ENCODE data around the gene MYBBP1A.
A peak's percentile ranks its signal among the peaks of the same experiment; 100 is the strongest.

Gene MYBBP1A

GRCh38 chr17:4569591-4569990 lies 14.4 kb upstream of the MYBBP1A start:
- DNase-seq: peak; percentile 21

- DNase-seq: peak; percentile 42
Measured at GRCh38 chr17:4566785-4567184, 11.6 kb upstream of the MYBBP1A start.

- DNase-seq: peak; percentile 66
Measured at GRCh38 chr17:4565209-4566141, 10.3 kb upstream of the MYBBP1A start.

DNA sequence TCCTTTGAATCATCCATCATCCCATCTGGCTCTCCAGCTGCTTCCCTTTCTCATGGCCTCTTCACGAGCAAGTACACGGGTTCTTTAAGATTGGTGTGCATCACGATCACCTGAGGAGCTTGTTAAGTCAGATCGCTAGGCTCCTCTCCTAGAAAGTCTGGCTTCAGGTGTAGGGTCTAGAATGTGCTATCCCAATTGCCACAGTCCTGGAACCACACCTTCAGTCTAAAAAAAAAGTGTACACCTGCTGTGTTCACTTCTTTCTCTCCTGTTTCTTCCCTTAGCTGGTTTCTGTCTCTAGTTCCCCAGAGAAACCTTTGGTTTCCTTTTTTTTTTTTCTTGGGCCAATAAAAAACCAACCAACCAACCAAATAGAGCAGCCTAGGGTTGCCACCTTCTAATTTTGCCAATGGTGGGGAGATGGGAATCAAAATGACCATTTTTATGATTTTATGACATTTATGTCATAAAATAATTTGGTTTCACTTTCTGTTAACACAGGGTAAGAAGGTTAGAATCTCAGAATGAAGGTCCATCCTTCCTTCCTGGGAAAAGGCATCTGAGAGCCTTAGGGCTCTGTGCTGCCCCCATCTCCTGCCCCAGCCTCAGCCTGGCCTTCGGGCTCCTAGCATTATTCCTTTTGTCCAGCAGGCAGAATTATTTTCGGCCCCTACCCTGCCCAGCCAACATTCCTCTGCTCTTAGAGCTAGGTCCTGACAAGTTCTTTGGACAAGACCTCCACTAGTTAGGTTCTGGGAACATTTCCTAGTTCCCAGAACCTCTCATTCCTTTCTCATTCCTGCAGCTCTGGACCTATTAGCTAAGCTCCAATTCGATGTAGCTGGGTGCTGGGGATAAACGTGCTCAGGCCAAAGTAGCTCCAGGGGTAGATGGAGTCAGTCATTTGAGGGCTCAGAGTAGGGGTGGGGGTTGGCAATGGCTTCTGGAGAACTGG lies 7.1 kb upstream of the MYBBP1A start:
- DNase-seq: no peak

DNA sequence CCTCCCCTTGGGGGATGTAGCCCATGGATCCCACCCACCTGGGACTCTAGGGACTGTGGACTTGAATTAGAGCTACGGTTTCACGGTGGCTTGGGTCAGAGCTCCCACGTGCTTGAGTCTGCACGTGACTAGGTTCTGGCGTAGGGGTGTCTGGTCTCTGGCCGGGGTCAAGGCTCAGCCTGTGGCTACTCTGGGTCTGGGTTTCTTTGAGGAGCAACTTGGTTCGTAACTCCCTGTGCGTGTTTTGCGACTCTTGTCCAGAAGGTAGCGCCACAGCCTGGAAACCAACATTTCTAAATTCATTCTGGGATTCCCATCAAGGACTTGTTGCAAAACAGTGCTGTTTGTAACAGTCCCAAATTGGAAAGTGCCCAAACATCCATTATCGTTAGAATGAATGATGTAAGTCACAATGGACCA lies 5.7 kb upstream of the MYBBP1A start:
- no peak for DNase-seq

GRCh38 chr17:4560421-4560820 lies 5.2 kb upstream of the MYBBP1A start, which contains the start of gene GGT6:
Gene GGT6 (minus strand): TSS chr17:4560577. CDS start chr17:4560521, 56 bp downstream.
- DNase-seq: no peak

DNA sequence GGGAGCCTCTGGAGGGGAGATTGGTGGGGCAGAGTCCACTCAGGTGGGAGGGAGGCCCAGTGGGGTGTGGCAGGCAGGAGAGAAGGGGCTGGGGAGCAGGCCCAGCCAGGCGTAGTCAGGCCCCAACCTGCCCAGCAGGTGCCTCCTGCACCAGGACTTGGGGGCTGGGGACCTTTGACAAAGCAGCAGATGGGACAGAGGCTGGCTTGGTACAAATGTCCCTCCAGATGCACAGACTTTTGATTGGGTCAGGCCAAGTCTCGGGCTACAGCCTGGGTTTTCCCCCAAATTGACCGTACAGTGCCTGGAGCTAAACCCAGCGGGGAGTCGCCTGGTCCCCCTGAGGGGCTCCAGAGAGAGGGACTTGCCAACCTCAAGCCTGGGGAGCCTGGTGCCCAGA lies 4.8 kb upstream of the MYBBP1A start:
- no peak for DNase-seq

- no peak for DNase-seq
Measured at GRCh38 chr17:4559139-4559791, 4.1 kb upstream of the MYBBP1A start.

DNA sequence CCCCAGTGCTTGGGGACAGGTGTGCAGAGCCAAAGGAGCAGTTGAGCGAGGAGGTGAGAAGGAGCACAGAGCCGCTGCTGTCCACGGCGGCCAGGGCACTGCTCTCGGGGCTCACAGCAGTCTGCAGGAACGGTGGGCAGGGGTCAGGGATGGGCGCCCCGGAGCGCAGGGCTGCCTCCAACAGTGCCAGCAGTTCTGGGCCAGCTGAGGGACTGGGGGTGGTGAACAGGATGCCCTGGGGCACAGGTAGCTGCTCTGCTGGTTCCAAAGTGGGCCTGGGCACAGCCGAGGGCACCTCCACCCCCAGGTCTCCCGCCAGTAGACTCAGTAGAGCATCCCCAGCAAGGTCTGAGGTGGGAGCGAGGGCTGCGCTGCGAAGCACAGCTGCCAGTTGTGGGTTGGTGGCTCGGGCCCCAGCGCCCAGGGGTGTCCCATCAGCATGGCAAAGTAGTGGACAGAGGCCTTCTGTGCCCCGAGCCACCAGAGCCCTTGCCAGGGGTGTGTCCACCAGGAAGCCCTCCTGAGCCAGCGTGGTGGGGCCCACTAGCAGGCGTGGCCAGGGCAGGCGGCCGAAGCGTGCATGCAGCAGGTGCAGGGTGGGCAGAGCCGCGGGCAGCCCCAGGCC lies 3.3 kb upstream of the MYBBP1A start:
- DNase-seq: no peak

DNA sequence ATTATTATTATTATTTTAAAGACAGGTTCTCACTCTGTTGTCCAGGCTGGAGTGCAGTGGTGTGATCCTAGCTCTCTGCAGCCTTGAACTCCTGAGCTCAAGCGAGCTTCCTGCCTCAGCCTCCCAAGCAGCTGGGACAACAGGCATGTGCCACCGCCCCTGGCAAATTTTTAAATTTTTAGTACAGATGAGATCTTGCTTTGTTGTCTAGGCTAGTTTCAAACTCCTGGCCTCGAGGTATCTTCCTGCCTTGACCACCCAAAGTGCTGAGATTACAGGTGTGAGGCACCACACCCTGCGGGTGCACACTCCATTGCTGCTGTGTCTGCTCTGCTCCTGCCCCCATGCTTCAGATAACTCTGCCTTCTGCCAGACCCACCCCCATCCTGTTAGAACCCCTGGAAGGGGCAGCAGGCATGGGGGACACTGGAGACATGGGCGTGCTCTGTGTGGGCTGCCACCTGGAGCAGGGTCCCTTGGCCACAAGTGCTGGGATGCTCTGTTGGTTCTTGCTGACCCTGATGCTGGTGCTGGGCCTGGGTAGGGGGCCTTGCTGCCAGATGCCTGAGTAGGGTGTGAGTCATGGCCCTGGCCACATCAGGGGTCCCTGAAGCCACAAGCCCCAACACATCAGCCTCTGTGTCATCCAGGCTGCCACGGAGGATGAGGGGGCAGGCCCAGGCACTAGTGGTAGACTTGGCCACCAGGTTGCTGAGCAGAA lies 2.6 kb upstream of the MYBBP1A start:
- no peak for DNase-seq

- DNase-seq: no peak
Measured at GRCh38 chr17:4556996-4557395, 1.8 kb upstream of the MYBBP1A start.

- DNase-seq: no peak
Measured at GRCh38 chr17:4555873-4556759, 932 bp upstream of the MYBBP1A start.

DNA sequence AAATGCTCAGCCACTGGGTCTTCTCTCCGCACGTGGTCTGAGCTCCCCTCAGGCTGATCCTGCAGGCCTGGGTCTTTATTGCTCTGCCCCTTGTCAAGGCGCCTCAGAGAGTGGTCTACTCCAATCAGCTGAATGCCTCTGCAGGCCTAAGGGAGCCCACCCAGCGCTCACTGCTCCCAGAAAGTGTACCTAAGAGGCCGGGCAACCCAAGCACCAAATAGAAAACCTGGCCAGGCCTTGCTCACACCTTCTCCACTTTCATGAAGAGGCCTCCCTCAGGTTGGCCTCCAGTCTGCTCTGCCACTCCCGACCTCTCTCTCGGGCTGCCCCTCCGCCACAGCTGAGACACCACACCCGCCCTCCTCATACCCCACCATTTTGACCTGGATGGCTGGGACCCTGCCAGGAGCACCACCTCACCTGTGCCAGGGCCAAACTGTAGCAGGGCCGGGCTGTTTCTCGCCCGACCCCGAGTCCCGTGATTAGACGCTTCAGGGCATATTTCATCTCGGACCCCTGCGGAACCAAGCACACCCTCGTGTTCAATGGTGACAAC lies 665 bp downstream of the MYBBP1A start:
- no peak for DNase-seq

- DNase-seq: no peak
Measured at GRCh38 chr17:4553669-4554068, 1.5 kb downstream of the MYBBP1A start.

- no peak for DNase-seq
Measured at GRCh38 chr17:4551796-4552525, 3.2 kb downstream of the MYBBP1A start.

GRCh38 chr17:4551141-4551540 lies 4.0 kb downstream of the MYBBP1A start:
- DNase-seq: no peak

GRCh38 chr17:4550534-4551039 lies 4.6 kb downstream of the MYBBP1A start:
- no peak for DNase-seq

DNA sequence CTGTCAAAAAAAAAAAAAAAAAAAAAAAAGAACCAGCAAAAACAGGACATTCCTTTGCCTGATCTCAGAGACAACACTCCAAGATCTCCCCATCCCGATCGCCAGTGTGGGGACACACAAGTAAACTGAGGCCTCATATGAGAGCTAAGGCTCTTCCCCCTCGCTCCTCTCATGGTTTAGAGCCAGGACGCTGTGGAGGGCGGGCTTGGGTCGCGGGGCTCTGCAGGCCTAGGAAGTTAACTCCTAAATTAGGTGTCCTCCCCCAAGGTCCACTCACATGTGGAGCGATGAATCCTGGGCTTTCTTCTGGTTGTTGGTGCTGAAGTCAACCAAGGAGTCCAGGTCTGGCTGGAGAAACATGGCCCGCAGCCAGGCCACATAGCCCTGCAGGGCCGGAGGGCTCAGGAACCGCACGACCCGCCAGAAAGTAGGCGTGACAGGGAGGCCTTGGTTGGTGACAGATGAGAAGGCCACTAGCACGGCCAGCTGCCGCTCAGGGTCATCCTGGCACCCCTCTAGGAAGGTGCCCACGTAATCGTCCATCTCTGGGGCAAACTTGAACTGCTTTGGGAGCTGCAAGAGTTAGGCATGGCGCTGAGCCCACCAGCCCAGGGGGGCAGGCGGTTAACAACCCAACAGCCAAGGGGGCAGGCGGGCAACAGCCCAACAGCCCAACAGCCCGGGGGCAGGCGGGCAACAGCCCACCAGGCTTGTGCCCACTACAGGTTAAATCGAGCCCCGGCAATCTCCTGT lies 5.2 kb downstream of the MYBBP1A start:
- DNase-seq: no peak

All from CD4-positive, alpha-beta T cell treated with Interleukin-17A for 1 hour (primary cell).